Measurements from ENCODE around the gene ARHGEF4. TPM values are rescaled to one million over a fixed set of nuclear protein-coding genes. Genes with fewer than 3 reads are reported as not detected.

The ARHGEF4 gene
- total RNA-seq, 1 experiment from 2014 or later = 0.06 TPM

DNA sequence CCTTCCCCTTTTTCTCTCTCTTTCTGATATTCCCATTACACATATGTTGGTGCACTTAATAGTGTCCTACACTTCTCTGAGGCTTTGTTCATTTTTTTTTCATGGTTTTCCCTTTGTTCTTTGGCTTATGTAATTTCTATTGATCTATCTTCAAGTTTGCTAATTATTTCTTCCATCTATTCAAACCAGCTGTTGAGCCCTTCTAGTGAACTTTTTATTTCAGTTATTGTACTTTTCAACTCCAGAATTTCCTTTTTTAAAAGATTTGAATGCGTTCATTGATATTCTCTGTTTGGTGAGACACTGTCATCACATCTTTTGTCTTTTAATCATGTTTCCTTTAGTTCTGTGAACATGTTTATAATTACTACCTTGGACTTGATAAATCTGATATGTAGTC lies 118.2 kb downstream of the ARHGEF4 start:
- H3K27ac ChIP-seq = no peak overlapping the region
- no peaks in the 10 kb centered on the region for H3K36me3 ChIP-seq
- peaks cover 5% of the 10 kb centered on the region; the same call in 1 of the 2 replicates for H3K9me3 ChIP-seq (replicated peaks)
- no peaks in the 10 kb centered on the region for H3K27me3 ChIP-seq
- H3K4me1 ChIP-seq = 0 out of 2 replicates have a peak, but pooled peaks cover 3% of the 10 kb centered on the region
- DNase-seq = no peak
- no peak overlapping the region for H3K4me3 ChIP-seq

DNA sequence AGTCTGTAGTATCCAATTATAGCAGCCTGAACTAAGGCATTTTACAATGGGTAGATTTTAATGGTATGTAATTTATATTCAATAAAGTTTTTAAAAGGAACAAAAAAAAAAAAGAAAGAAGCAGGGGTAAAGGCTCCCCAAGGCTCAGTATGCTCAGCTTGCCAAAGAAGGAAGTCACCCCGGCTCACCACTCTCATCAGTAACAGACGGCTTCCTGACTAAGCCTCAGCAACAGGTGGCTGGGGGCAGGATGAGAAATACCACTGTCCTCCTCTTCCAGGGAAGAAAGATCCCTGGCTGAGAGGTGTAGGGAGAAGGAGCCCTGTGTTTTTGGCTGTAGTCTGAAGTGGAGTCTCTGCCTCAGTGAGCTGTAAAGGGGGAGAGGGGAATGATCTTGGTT lies 121.2 kb downstream of the ARHGEF4 start:
- no peaks in the 10 kb centered on the region for H3K27me3 ChIP-seq
- no peaks in the 10 kb centered on the region for H3K36me3 ChIP-seq
- H3K27ac ChIP-seq = no peak overlapping the region
- DNase-seq = peak; percentile 60 to 70
- no peak overlapping the region for H3K4me3 ChIP-seq
- H3K4me1 ChIP-seq = 0 out of 2 replicates have a peak, but pooled peaks cover 3% of the 10 kb centered on the region
- H3K9me3 ChIP-seq (replicated peaks) = peaks cover 5% of the 10 kb centered on the region; the same call in 1 of the 2 replicates

DNA sequence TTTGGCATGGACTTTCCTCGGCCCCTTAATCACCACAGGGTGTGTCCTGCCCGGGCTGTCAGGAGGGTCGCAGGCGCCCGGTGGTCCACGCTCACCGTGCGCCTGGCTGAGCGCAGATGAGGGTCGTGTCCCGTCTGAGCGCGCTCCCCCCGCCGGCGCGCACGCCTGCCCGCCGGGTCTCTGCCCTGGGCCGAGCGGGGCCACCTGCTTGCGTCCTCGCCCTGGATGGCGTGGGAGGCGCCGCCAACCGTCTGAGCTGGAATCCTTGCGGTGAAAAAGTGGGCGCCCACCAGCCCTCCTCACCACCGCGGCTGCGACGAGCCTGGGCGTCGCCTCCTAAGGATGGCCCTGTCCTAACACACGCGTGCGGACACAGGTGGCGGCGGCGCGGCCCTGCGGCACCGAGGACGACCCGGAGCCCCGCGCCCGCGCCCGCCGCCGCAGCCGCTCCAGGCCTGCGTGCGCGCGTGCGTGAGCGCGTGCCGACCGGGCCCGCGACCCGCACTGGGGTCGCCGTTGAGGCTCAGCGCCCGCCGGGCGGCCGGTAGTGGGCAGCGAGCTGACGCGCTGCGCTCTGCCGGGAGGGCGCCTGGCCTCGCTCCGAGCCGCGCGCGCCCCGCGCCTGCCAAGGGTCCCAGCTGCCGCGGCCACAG lies 126.6 kb downstream of the ARHGEF4 start:
- H3K27me3 ChIP-seq = no peaks in the 10 kb centered on the region
- no peak overlapping the region for H3K4me3 ChIP-seq
- no peak overlapping the region for H3K27ac ChIP-seq
- no peaks in the 10 kb centered on the region for H3K9me3 ChIP-seq (replicated peaks)
- H3K4me1 ChIP-seq = no peaks in the 10 kb centered on the region
- no peak for DNase-seq
- no peaks in the 10 kb centered on the region for H3K36me3 ChIP-seq

DNA sequence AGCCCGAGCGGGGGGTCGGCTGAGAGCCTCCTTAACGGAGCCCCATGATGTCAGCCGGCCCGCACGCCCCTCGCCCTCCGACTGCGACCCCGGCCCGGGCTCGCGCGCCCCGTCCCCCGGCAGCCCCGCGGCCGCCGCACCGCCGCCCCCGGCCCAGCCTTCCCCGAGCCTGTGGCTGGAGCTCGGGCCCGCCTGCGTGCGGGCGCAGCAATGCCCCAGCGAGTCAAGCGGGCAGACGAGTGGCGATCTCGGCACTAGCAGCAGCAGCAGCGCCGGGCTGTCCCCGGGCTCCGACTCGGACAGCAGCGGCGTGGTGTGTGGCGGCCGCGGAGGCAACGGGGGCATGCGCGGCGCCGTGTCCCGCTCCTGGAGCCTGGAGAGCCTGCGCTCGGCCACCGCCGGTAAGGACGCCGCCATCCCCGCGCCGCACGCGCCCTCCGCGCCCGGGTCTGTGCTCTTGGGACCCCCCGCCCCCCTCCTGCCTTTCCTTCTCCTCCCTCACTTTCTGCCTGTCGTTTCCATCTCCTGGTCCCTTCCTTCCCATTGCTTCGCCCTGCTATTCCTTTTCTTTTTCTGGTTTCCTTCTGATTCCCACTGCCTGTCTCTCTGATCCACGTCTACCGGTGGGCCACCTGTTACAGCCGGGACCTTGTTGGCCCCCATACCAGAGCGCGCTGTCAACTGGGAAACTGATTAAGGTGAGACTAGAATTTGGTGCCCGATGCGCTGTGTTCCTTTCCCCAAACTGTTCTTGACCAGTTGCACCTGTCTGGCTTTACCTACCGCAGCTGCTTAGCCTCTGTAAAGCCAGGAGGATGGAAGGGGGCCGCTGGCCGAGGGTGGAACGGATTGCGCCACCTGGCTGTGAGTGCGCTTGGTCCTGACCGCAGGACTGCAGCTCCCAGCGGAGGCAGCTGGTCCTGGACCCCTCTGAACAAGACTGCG lies 127.4 kb downstream of the ARHGEF4 start:
- H3K9me3 ChIP-seq (replicated peaks) = no peaks in the 10 kb centered on the region
- H3K4me3 ChIP-seq = no peak overlapping the region
- H3K27me3 ChIP-seq = no peaks in the 10 kb centered on the region
- H3K36me3 ChIP-seq = no peaks in the 10 kb centered on the region
- no peak for DNase-seq
- no peaks in the 10 kb centered on the region for H3K4me1 ChIP-seq
- no peak overlapping the region for H3K27ac ChIP-seq

DNA sequence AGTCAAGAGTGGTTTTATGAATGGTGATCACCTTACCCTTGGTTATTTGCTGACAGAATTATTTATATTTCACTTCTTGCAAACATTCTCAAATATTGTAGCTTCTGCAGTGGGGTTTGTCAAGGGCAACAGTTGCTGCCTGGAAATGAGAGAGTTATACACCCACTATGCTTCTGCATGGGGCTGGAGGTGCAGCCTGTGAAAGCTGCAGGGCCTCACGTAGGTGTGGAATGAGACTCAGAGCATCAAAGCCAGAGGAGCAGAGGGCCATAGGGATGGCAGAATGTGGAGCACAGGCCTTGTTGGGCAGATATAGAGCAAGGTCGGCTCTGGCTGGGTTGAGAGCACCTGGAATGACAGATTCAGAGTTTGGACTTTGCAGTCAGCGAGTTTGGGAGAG lies 128.2 kb downstream of the ARHGEF4 start:
- Histone ChIP-seq H3K27ac (no peak overlapping the region), H3K27me3 (no peaks in the 10 kb centered on the region), H3K36me3 (no peaks in the 10 kb centered on the region), H3K4me1 (no peaks in the 10 kb centered on the region), H3K4me3 (no peak overlapping the region), H3K9me3 (replicated peaks) (no peaks in the 10 kb centered on the region)
- DNase-seq = no peak

DNA sequence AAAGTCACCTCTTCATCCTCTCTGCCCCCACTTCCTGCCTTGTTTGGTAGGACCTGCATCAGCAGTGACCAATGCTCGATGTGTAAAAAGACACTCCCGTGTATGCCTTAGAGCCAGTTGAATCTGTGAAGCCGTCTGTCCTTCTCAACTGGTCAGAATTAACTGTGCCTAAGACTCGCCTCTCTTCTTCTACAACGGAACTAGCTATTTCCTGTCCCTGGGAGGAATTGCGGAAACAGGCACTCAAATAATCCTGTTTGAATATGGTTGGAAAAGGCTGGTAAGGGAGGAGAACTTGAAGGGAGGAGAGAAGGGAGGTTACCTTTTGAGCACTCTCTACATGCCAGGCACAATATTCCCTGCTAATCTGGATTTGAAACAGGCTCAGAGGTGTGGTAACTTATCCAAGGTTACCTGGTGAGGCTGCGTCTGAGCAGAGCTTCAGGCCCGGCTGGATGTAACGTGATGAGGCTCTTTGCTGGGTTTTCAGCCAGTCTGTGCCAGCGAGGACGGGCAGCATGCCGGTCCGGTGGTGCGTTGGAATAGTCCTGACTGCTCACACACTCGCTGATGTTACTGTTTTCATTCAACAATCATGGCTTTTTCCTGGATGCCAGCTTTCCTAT lies 129.5 kb downstream of the ARHGEF4 start:
- Histone ChIP-seq H3K4me3 (no peak overlapping the region), H3K4me1 (no peaks in the 10 kb centered on the region), H3K27ac (no peak overlapping the region), H3K36me3 (no peaks in the 10 kb centered on the region), H3K27me3 (no peaks in the 10 kb centered on the region), H3K9me3 (replicated peaks) (no peaks in the 10 kb centered on the region)
- DNase-seq = no peak

DNA sequence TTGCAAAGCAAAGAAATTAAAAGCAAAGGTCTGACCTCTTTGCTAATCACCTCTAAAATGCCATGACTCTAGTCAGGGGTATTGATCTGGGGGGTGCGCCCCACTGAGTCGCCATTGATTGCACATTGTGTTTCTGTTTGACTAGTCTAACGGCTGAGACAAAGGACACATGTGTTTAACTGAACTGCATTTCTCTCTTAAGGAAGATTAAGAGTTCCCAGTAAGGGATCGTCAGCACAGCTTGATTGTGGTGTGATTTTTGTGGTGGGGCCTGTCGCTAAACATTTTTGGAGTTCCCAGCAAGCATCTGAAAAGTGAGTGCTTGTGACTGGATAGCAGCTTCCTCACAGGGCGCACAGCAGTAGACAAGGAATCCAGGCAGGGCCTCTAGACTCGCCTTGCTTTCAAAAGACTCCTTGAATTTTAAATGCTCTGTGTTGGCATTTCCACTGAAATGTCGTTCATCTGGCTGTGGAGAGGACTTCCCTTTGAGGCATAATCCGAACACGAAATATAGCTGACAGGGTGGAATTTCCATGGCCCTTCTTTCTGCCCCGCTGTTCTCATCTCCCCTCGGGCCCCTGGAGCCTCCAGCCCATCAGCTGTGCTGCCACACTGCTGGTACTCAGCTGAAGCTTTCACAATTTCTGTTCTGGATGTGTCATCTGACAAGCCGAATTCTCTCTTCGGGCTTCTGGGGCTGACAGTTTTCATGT lies 130.2 kb downstream of the ARHGEF4 start:
- H3K9me3 ChIP-seq (replicated peaks) = no peaks in the 10 kb centered on the region
- no peak overlapping the region for H3K4me3 ChIP-seq
- H3K4me1 ChIP-seq = no peaks in the 10 kb centered on the region
- DNase-seq = no peak
- no peak overlapping the region for H3K27ac ChIP-seq
- H3K27me3 ChIP-seq = no peaks in the 10 kb centered on the region
- H3K36me3 ChIP-seq = no peaks in the 10 kb centered on the region

DNA sequence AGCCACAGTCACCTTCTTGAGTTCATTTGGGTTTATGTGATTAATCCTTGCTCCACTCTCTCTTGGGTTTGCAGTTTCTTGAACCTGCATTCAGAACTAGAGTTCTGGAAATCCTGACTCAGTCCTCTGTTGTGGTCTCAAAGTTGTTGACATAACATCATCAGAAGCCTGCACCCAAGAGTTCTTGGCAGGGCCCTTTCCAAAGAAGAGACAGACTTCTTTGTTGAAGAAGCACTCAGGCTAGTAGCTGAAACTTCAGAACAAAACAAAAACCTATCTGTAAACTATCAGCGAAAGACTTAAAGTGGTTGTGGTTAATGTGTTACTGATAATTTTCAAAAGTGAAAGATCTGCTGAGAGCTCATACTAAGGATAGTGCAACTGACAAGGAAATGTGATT lies 135.7 kb downstream of the ARHGEF4 start:
- no peaks in the 10 kb centered on the region for H3K27me3 ChIP-seq
- no peak overlapping the region for H3K27ac ChIP-seq
- DNase-seq = no peak
- H3K36me3 ChIP-seq = no peaks in the 10 kb centered on the region
- no peaks in the 10 kb centered on the region for H3K4me1 ChIP-seq
- no peak overlapping the region for H3K4me3 ChIP-seq
- no peaks in the 10 kb centered on the region for H3K9me3 ChIP-seq (replicated peaks)

DNA sequence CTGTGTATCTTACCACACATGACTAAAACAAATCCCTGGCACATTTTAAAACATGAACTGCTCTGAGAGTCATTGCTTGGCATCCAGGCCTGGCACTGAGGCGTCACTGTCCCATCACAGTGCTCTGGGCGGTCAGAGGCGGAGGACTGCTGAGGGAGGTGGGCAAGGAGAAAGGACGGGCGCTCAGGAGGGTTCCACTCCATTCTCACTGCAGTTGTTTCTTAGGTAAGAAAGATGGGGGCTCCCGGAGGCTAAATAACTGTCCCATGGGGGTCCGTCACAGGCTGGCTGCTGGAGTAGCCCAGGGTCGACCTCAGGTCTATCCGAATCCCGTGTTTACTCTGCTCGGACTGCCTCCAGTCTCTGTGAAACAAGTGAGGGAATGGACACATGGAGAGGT lies 139.0 kb downstream of the ARHGEF4 start:
- H3K27me3 ChIP-seq = no peaks in the 10 kb centered on the region
- no peaks in the 10 kb centered on the region for H3K36me3 ChIP-seq
- no peak overlapping the region for H3K4me3 ChIP-seq
- H3K9me3 ChIP-seq (replicated peaks) = no peaks in the 10 kb centered on the region
- no peaks in the 10 kb centered on the region for H3K4me1 ChIP-seq
- H3K27ac ChIP-seq = no peak overlapping the region
- DNase-seq = no peak

DNA sequence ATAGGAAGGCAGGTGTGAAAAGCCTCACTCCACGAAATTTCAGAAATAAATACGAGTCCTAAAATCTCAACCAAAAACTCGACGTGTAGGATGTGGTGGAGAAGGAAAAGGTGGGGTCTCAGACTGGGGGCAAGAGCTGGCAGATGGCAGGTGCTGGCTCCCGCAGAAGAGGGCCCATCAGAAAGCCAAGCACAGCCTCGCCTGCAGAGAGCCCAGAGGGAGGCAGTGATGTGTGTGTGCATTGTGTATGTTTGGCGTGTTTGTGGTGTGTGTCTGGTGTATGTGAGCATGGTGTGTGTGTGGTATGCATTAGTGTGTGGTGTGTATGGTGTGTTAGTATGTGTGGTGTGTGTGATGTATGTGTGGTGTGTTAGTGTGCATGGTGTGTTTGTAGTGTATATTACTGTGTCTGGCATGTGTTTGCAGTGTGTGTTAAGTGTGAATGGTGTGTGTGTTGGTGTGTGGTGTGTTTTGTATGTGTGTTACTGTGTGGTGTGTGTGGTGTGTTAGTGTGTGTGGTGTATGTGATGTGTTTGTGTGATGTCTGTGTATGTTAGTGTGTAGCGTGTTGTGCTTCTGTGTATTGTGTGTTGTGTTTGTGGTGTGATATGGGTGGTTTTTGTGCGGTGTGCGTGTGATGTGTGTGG lies 140.0 kb downstream of the ARHGEF4 start:
- H3K9me3 ChIP-seq (replicated peaks) = no peaks in the 10 kb centered on the region
- no peak overlapping the region for H3K4me3 ChIP-seq
- H3K27me3 ChIP-seq = no peaks in the 10 kb centered on the region
- no peak for DNase-seq
- no peaks in the 10 kb centered on the region for H3K36me3 ChIP-seq
- no peaks in the 10 kb centered on the region for H3K4me1 ChIP-seq
- no peak overlapping the region for H3K27ac ChIP-seq

DNA sequence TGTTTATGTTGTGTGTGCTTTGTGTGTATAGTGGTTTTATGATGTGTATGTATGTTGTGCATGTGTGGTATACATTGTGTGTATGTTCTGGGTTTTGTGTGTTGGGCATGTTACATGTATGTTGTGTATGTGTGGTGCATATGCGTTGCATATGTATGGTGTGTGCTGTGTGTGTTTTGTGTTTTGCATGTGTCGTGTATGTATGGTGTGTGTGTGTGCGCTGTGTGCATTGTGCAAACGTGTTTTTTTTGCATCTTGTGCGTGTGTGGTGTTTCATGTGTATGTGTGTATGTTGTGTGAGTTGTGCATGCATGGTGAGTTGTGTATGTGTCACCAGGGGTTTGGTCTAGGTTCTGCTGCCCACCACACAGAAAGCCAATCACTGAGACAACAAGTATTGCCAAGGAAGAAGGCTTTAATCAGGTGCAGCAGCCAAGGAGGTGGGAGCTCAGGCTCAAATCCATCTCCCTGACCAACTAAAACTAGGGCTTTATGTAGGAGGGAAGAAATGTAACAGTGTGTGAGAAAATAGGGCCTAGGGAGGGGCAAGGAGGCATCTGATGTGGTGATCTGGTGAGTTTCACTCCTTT lies 140.8 kb downstream of the ARHGEF4 start:
- Histone ChIP-seq H3K27me3 (no peaks in the 10 kb centered on the region), H3K27ac (no peak overlapping the region)
- DNase-seq = no peak

DNA sequence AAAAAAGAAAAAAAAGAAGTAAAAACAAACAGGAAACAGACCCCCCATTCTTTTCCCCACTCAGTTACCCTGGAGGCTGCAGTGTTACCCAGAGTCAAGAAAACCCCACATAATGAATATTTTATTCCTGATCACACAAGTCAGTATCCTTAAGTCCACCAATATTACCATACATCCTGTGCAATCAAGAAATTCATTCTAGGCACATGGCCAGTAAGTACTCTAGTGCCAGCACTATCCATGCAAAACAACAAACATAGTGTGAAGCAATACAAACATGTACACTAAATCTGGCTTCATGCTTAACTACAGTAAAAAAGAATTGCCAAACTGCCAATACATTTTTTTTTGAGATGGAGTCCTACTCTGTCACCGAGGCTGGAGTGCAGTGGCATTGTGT lies 145.0 kb downstream of the ARHGEF4 start:
- no peaks in the 10 kb centered on the region for H3K4me1 ChIP-seq
- H3K4me3 ChIP-seq = no peak overlapping the region
- no peak overlapping the region for H3K27ac ChIP-seq
- H3K9me3 ChIP-seq (replicated peaks) = no peaks in the 10 kb centered on the region
- H3K27me3 ChIP-seq = no peaks in the 10 kb centered on the region
- H3K36me3 ChIP-seq = no peaks in the 10 kb centered on the region
- no peak for DNase-seq

More for the DNA sequence above, 140.8 kb downstream of the ARHGEF4 start:
- H3K9me3 ChIP-seq (replicated peaks) = no peaks in the 10 kb centered on the region
- H3K4me1 ChIP-seq = no peaks in the 10 kb centered on the region
- H3K4me3 ChIP-seq = no peak overlapping the region
- H3K36me3 ChIP-seq = no peaks in the 10 kb centered on the region

DNA sequence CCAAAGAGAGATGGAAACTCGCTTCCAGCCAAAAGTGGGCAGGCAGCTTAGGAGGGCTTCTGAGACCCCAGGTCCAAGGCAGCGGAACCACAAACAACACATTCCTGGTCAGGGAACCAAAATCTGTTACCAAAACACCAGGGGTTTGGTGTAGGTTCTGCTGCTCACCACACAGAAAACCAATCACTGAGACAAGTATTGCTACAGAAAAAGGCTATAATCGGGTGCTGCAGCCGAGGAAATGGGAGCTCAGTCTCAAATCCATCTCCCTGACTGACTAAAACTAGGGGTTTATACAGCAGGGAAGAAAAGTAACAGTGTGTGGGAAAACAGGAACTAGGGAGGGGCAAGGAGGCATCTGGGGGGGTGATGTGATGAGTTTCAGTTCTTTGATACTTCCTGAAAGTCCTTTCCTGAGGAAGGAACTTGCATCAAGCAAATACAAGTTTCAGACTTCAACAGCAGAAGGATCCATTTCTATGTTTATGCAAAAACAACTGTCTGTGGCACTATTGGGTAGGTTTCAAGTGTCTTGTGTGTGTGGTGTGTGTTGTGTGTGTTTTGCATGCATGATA lies 148.6 kb downstream of the ARHGEF4 start:
- DNase-seq = no peak
- no peak overlapping the region for H3K27ac ChIP-seq
- H3K4me1 ChIP-seq = peaks cover 9% of the 10 kb centered on the region; the same call in 1 of the 2 replicates
- no peaks in the 10 kb centered on the region for H3K27me3 ChIP-seq
- H3K4me3 ChIP-seq = no peak overlapping the region
- H3K36me3 ChIP-seq = no peaks in the 10 kb centered on the region
- no peaks in the 10 kb centered on the region for H3K9me3 ChIP-seq (replicated peaks)

Data from SJCRH30 (cell line).